HG02763 (cell line): ENCODE results near the gene PRF1.
"Not testable (repeated sequence)": the region's sequence is repeated elsewhere in the genome, so short reads cannot be mapped to it uniquely, and the experiment has no call there.

Source experiments
- ATAC-seq: cut with Tn5 transposase; IDR thresholded peaks from one replicate; pipeline ENCODE4 v1.9.1; 2021; ENCODE audit warnings: mild to moderate bottlenecking, moderate library complexity; ENCODE audit not compliant: unreplicated experiment

PRF1 gene

GRCh38 chr10:70594161-70594560, 8.4 kb downstream of the PRF1 start:
- no peak for ATAC-seq

- no peak for ATAC-seq
These were observed 9.0 kb downstream of the PRF1 start for GRCh38 chr10:70593513-70593890.

- ATAC-seq: no peak
These were observed 9.6 kb downstream of the PRF1 start for GRCh38 chr10:70592746-70593512.

- no peak for ATAC-seq
These were observed 10.3 kb downstream of the PRF1 start for GRCh38 chr10:70592186-70592735.

GRCh38 chr10:70590655-70591416, 11.7 kb downstream of the PRF1 start:
- no peak for ATAC-seq

- ATAC-seq: no peak
These were observed 12.5 kb downstream of the PRF1 start for GRCh38 chr10:70589762-70590654.

GRCh38 chr10:70588859-70589570, 13.5 kb downstream of the PRF1 start:
- no peak for ATAC-seq

GRCh38 chr10:70588255-70588654, 14.3 kb downstream of the PRF1 start:
- no peak for ATAC-seq

GRCh38 chr10:70587045-70587658, 15.4 kb downstream of the PRF1 start:
- ATAC-seq: peak; percentile 36

- ATAC-seq: no peak
These were observed 16.1 kb downstream of the PRF1 start for GRCh38 chr10:70586348-70586930.

GRCh38 chr10:70585578-70586169, 16.9 kb downstream of the PRF1 start:
- ATAC-seq: no peak

- ATAC-seq: no peak
These were observed 17.5 kb downstream of the PRF1 start for GRCh38 chr10:70584909-70585544.

- ATAC-seq: no peak
These were observed 18.2 kb downstream of the PRF1 start for GRCh38 chr10:70584366-70584765.

- no peak for ATAC-seq
These were observed 18.9 kb downstream of the PRF1 start for GRCh38 chr10:70583669-70584037.

GRCh38 chr10:70582793-70583668, 19.5 kb downstream of the PRF1 start:
- no peak for ATAC-seq

GRCh38 chr10:70581176-70581575, 21.4 kb downstream of the PRF1 start:
- ATAC-seq: not testable (repeated sequence)

GRCh38 chr10:70579234-70580002, 23.1 kb downstream of the PRF1 start:
- ATAC-seq: no peak
